H9 (cell line): ENCODE data around the gene RILP. TPM values are rescaled to one million over a fixed set of nuclear protein-coding genes. Genes with fewer than 3 reads are reported as not detected.

Source experiments
- DNase-seq: peaks from one replicate; pipeline ENCODE4 v3.0.0-alpha.2; 2017
- H2AFZ ChIP-seq: one replicate; pipeline ENCODE4 v1.6.1; 2013; ENCODE audit warnings: mild to moderate bottlenecking, low read length, control low read depth, moderate library complexity
- H2AK5ac ChIP-seq: 2 replicates; pipeline ENCODE4 v1.6.1; 2013; ENCODE audit warnings: low read length, control low read depth, mixed read lengths; ENCODE audit not compliant: insufficient read length
- H2BK120ac ChIP-seq: one replicate; pipeline ENCODE4 v1.6.1; 2013; ENCODE audit warnings: low read depth, mild to moderate bottlenecking, low read length, control low read depth, inconsistent platforms; ENCODE audit not compliant: poor library complexity, severe bottlenecking
- H2BK12ac ChIP-seq: 2 replicates; pipeline ENCODE4 v1.6.1; 2013; ENCODE audit warnings: low read length, control low read depth, mixed read lengths, low read depth; ENCODE audit not compliant: insufficient read length
- H2BK15ac ChIP-seq: 2 replicates; pipeline ENCODE4 v1.6.1; 2013; ENCODE audit warnings: low read depth, low read length, control low read depth
- H2BK20ac ChIP-seq: one replicate; pipeline ENCODE4 v1.6.1; 2013; ENCODE audit warnings: low read depth, mild to moderate bottlenecking, low read length, control low read depth, inconsistent platforms; ENCODE audit not compliant: poor library complexity, severe bottlenecking
- H2BK5ac ChIP-seq: 2 replicates; pipeline ENCODE4 v1.6.1; 2013; ENCODE audit warnings: low read length, control low read depth, mixed read lengths; ENCODE audit not compliant: insufficient read length
- H3K14ac ChIP-seq: 2 replicates; pipeline ENCODE4 v1.6.1; 2013; ENCODE audit warnings: low read length, control low read depth; ENCODE audit not compliant: insufficient read depth
- H3K18ac ChIP-seq: 2 replicates; pipeline ENCODE4 v1.6.1; 2013; ENCODE audit warnings: low read depth, mild to moderate bottlenecking, mixed read lengths, low read length, control low read depth; ENCODE audit not compliant: insufficient read length
- H3K23ac ChIP-seq: 2 replicates; pipeline ENCODE4 v1.6.1; 2013; ENCODE audit warnings: low read length, control low read depth, mixed read lengths, low read depth; ENCODE audit not compliant: insufficient read length
- H3K23me2 ChIP-seq: 2 replicates; pipeline ENCODE4 v1.6.1; 2013; ENCODE audit warnings: low read depth, mild to moderate bottlenecking, mixed read lengths, low read length, control low read depth; ENCODE audit not compliant: insufficient read length, poor library complexity, severe bottlenecking
- H3K27ac ChIP-seq: 2 replicates; pipeline ENCODE4 v1.5.1; 2013; ENCODE audit warnings: low read length, control low read depth, mixed read lengths, low read depth; ENCODE audit not compliant: insufficient read length
- H3K27me3 ChIP-seq: 2 replicates; pipeline ENCODE4 v1.6.1; 2013; ENCODE audit warnings: low read length, control low read depth, inconsistent platforms; ENCODE audit not compliant: insufficient read depth
- H3K4ac ChIP-seq: 2 replicates; pipeline ENCODE4 v1.6.1; 2013; ENCODE audit warnings: low read depth, mild to moderate bottlenecking, control low read depth, inconsistent platforms, low read length, moderate library complexity
- H3K4me1 ChIP-seq: 2 replicates; pipeline ENCODE4 v1.6.1; 2013; ENCODE audit warnings: low read length, control low read depth, inconsistent platforms; ENCODE audit not compliant: insufficient read depth
- H3K4me2 ChIP-seq: 2 replicates; pipeline ENCODE4 v1.6.1; 2013; ENCODE audit warnings: low read length, control low read depth, mixed read lengths; ENCODE audit not compliant: insufficient read length, insufficient read depth
- H3K56ac ChIP-seq: 2 replicates; pipeline ENCODE4 v1.6.1; 2013; ENCODE audit warnings: low read depth, mild to moderate bottlenecking, mixed read lengths, low read length, control low read depth; ENCODE audit not compliant: insufficient read length
- H3K79me1 ChIP-seq: 2 replicates; pipeline ENCODE4 v1.6.1; 2013; ENCODE audit warnings: low read depth, mild to moderate bottlenecking, moderate library complexity, low read length, control low read depth, inconsistent platforms; ENCODE audit not compliant: insufficient read depth, poor library complexity, severe bottlenecking
- H3K79me2 ChIP-seq: 2 replicates; pipeline ENCODE4 v1.6.1; 2013; ENCODE audit warnings: low read length, control low read depth, inconsistent platforms; ENCODE audit not compliant: insufficient read depth
- H3K9ac ChIP-seq: 2 replicates; pipeline ENCODE4 v1.6.1; 2013; ENCODE audit warnings: low read length, control low read depth, mixed read lengths; ENCODE audit not compliant: insufficient read length; ENCODE audit errors: extremely low read depth
- H3K9me3 ChIP-seq: one replicate; pipeline ENCODE4 v1.6.1; 2013; ENCODE audit warnings: low read depth, low read length, inconsistent platforms; ENCODE audit not compliant: control insufficient read depth
- H3T11ph ChIP-seq: one replicate; pipeline ENCODE4 v1.6.1; 2013; ENCODE audit warnings: mild to moderate bottlenecking, low read length, control low read depth, inconsistent platforms
- H4K20me1 ChIP-seq: one replicate; pipeline ENCODE4 v1.6.1; 2013; ENCODE audit not compliant: control insufficient read depth, insufficient read length, insufficient read depth
- H4K5ac ChIP-seq: 2 replicates; pipeline ENCODE4 v1.6.1; 2013; ENCODE audit warnings: low read depth, mild to moderate bottlenecking, mixed read lengths, low read length, control low read depth; ENCODE audit not compliant: insufficient read length
- H4K8ac ChIP-seq: replicated peaks from 2 replicates; pipeline ENCODE4 v1.6.1; 2013; ENCODE audit warnings: low read length, control low read depth, mixed read lengths, low read depth; ENCODE audit not compliant: insufficient read length
- H4K91ac ChIP-seq: 2 replicates; pipeline ENCODE4 v1.6.1; 2013; ENCODE audit warnings: low read depth, mild to moderate bottlenecking, moderate library complexity, mixed read lengths, low read length, control low read depth; ENCODE audit not compliant: insufficient read length
- H3K27ac Mint-ChIP-seq, 3 experiments: 2 replicates in 2 of 3; 3 replicates in 1 of 3; pipeline ENCODE4 v1.8.0; 2020 to 2021; ENCODE audit warnings: mixed read lengths in 3 of 3, mild to moderate bottlenecking in 1 of 3, moderate library complexity in 1 of 3
- H3K27me3 Mint-ChIP-seq: 2 replicates; pipeline ENCODE4 v1.8.0; 2021; ENCODE audit warnings: low read depth, mild to moderate bottlenecking, moderate library complexity, mixed read lengths
- H3K36me3 Mint-ChIP-seq, 3 experiments: 2 replicates in 2 of 3; 3 replicates in 1 of 3; pipeline ENCODE4 v1.8.0; 2020 to 2021; ENCODE audit warnings: low read depth in 3 of 3, mixed read lengths in 3 of 3; ENCODE audit not compliant: insufficient read depth in 1 of 3
- H3K4me1 Mint-ChIP-seq, 2 experiments: 2 replicates each; pipeline ENCODE4 v1.8.0; 2020; ENCODE audit warnings: mixed read lengths in 2 of 2
- H3K4me3 Mint-ChIP-seq, 2 experiments: 2 replicates in 1 of 2; 3 replicates in 1 of 2; pipeline ENCODE4 v1.8.0; 2020 to 2021; ENCODE audit warnings: mild to moderate bottlenecking in 2 of 2, mixed read lengths in 2 of 2, moderate library complexity in 1 of 2
- H3K9me3 Mint-ChIP-seq, 2 experiments: 2 replicates in 1 of 2; 3 replicates in 1 of 2; pipeline ENCODE4 v1.8.0; 2020; ENCODE audit warnings: mild to moderate bottlenecking in 2 of 2, mixed read lengths in 2 of 2, moderate library complexity in 1 of 2
- WGBS: extraction: QIAGEN DNeasy Blood & Tissue Kit; methylation state at CpG from one replicate; pipeline ENCODE4 v1.1.7; 2013; ENCODE audit warnings: missing lambda C conversion rate, low lambda C conversion rate, mixed read lengths; ENCODE audit not compliant: insufficient read length; ENCODE audit errors: extremely low coverage; 5-methylcytosine and 5-hydroxymethylcytosine counted together
- total RNA-seq: library from RNA; stranded (reverse); gene quantifications from 2 replicates; pipeline ENCODE4 v1.2.1, GENCODE V29; 2021
- TF ChIP-seq, protein P1 (sequence below): fragments of 200-600 bp; sonication (generic); conservative IDR thresholded peaks from 3 replicates; pipeline ENCODE4 v1.8.0; 2021; ENCODE audit warnings: antibody characterized with exemption, mild to moderate bottlenecking

The RILP gene
- total RNA-seq, 1 experiment from 2014 or later: 5.4 TPM

DNA sequence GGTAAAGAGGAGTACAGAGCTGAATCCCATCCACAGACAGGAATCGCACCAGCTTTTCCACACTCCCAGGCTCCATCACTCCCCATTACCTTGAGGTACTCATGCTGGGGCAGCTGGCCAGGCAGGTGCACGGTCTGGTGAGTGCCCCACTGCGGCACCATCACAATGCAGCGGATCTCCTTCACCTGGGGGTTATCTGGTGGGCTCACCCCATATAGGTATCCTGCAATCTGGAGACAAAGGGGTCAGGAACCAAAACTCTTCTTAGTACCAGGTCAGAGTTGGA, 1.8 kb upstream of the RILP start:
- Histone ChIP-seq H3K4me1 (no peaks in the 10 kb centered on the region), H4K20me1 (no peaks in the 10 kb centered on the region), H2BK15ac (no peak overlapping the region), H3K79me2 (no peaks in the 10 kb centered on the region), H3K79me1 (no peaks in the 10 kb centered on the region), H4K5ac (no peak overlapping the region), H3K23me2 (peaks cover 8% of the 10 kb centered on the region), H3T11ph (no peak overlapping the region), H3K4ac (no peak overlapping the region), H3K27ac (no peak overlapping the region), H2BK20ac (no peak overlapping the region), H3K23ac (no peak overlapping the region), H2AK5ac (no peak overlapping the region), H3K27me3 (no peaks in the 10 kb centered on the region), H3K56ac (no peak overlapping the region), H4K8ac (no peak overlapping the region), H2BK120ac (no peak overlapping the region), H2BK12ac (no peak overlapping the region), H3K9me3 (no peaks in the 10 kb centered on the region), H2AFZ (no peak overlapping the region), H3K18ac (no peak overlapping the region), H2BK5ac (no peak overlapping the region), H3K9ac (no peak overlapping the region), H4K91ac (no peak overlapping the region), H3K14ac (no peak overlapping the region), H3K4me2 (no peak overlapping the region)
- Mint-ChIP-seq H3K4me3 (no peak overlapping the region), H3K27ac (peak overlapping the region in 1 of 3 experiments; percentile 5; a peak in 1 of 7 replicates), H3K27me3 (no peaks in the 10 kb centered on the region; the same call in 1 of the 2 replicates), H3K9me3 (no peaks in the 10 kb centered on the region), H3K4me1 (peaks cover 9 to 11% of the 10 kb centered on the region in 2 experiments), H3K36me3 (peaks cover 47 to 60% (median 54%) of the 10 kb centered on the region in 3 experiments; a peak in 6 of 7 replicates)
- WGBS: no CpG with 5 or more reads among the region's 4 CpGs
- TF ChIP-seq, protein P1, sequence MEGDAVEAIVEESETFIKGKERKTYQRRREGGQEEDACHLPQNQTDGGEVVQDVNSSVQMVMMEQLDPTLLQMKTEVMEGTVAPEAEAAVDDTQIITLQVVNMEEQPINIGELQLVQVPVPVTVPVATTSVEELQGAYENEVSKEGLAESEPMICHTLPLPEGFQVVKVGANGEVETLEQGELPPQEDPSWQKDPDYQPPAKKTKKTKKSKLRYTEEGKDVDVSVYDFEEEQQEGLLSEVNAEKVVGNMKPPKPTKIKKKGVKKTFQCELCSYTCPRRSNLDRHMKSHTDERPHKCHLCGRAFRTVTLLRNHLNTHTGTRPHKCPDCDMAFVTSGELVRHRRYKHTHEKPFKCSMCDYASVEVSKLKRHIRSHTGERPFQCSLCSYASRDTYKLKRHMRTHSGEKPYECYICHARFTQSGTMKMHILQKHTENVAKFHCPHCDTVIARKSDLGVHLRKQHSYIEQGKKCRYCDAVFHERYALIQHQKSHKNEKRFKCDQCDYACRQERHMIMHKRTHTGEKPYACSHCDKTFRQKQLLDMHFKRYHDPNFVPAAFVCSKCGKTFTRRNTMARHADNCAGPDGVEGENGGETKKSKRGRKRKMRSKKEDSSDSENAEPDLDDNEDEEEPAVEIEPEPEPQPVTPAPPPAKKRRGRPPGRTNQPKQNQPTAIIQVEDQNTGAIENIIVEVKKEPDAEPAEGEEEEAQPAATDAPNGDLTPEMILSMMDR: no peak
- DNase-seq: no peak
